Left kidney (tissue), 2 donors: Measurements from ENCODE around the gene DECR2. TPM values are rescaled to one million over a fixed set of nuclear protein-coding genes. Genes with fewer than 3 reads are reported as not detected.

Experiments
- DNase-seq: peaks from one replicate; pipeline ENCODE4 v3.0.0-alpha.2; 2013
- polyA plus RNA-seq: library from polyadenylated mRNA; unstranded; fragments of 120-200 nt; gene quantifications from one replicate; pipeline ENCODE4 v1.2.1, GENCODE V29; 2013; ENCODE audit not compliant: insufficient read length

The DECR2 gene
- polyA plus RNA-seq, 1 donor: 20.1 TPM

- no peak for DNase-seq
Observed at GRCh38 chr16:364595-365491, 36.8 kb upstream of the DECR2 start.

- no peak for DNase-seq
Observed at GRCh38 chr16:366476-366875, 35.2 kb upstream of the DECR2 start.

GRCh38 chr16:367333-367903 is 34.3 kb upstream of the DECR2 start:
- no peak for DNase-seq

GRCh38 chr16:368388-369158 is 33.1 kb upstream of the DECR2 start:
- DNase-seq: no peak

GRCh38 chr16:369275-369865 is 32.3 kb upstream of the DECR2 start:
- no peak for DNase-seq

GRCh38 chr16:369866-370436 is 31.7 kb upstream of the DECR2 start:
- no peak for DNase-seq

GRCh38 chr16:370443-370842 is 31.2 kb upstream of the DECR2 start, which contains the start of gene MRPL28:
Gene MRPL28 (minus strand): TSS chr16:370538. CDS start chr16:370218, 320 bp downstream.
- peak; percentile 93 for DNase-seq

GRCh38 chr16:370979-371514 is 30.6 kb upstream of the DECR2 start:
- DNase-seq: no peak

- DNase-seq: no peak
Observed at GRCh38 chr16:371515-372301, 30.0 kb upstream of the DECR2 start.

- DNase-seq: no peak
Observed at GRCh38 chr16:372302-372983, 29.2 kb upstream of the DECR2 start.

- no peak for DNase-seq
Observed at GRCh38 chr16:373020-373598, 28.6 kb upstream of the DECR2 start.

- DNase-seq: no peak
Observed at GRCh38 chr16:373848-374615, 27.7 kb upstream of the DECR2 start.

GRCh38 chr16:374616-374926 is 27.1 kb upstream of the DECR2 start:
- no peak for DNase-seq

GRCh38 chr16:375212-375611 is 26.5 kb upstream of the DECR2 start:
- no peak for DNase-seq

GRCh38 chr16:375927-376816 is 25.5 kb upstream of the DECR2 start:
- DNase-seq: no peak

- no peak for DNase-seq
Observed at GRCh38 chr16:376817-377418, 24.8 kb upstream of the DECR2 start.

- no peak for DNase-seq
Observed at GRCh38 chr16:377419-377951, 24.2 kb upstream of the DECR2 start.
